HepG2 (cell line): ENCODE data around the gene SOCS3. TPM values are rescaled to one million over a fixed set of nuclear protein-coding genes. Genes with fewer than 3 reads are reported as not detected.

Experiments
- ATAC-seq: fragments of 200-7000 bp; cut with Tn5 transposase; 3 replicates; pipeline ENCODE4 v1.9.1; 2020; ENCODE audit warnings: mild to moderate bottlenecking, moderate library complexity
- BruUV-seq: library from RNA; stranded (reverse); fragments of 400-500 nt; replicated peaks from 2 replicates; lab custom pipeline; 2021; lab: Mats Ljungman, UMichigan
- CTCF ChIA-PET: fragments of 300-600 bp; formaldehyde crosslinking; extraction: SDS; loops from one replicate; lab custom pipeline; 2021; ENCODE audit warnings: low total read pairs, inconsistent platforms, low intra/inter-chr PET ratio; lab: Yijun Ruan, JAX
- POLR2A ChIA-PET: fragments of 350-600 bp; sonication (Branson Sonifier 250); formaldehyde crosslinking; loops from one replicate; lab custom pipeline; 2020; ENCODE audit warnings: antibody characterized with exemption, inconsistent platforms; lab: Yijun Ruan, JAX
- DNase-seq: peaks from one replicate; pipeline ENCODE4 v3.0.0-alpha.2; 2015; ENCODE audit warnings: low spot score
- FAIRE-seq: peaks from 3 replicates; lab custom pipeline; 2011; peaks lifted over from hg19 to GRCh38; lab: Jason Lieb, UNC
- H2AFZ ChIP-seq: one replicate; pipeline ENCODE4 v1.6.1; 2011; ENCODE audit warnings: low read length, inconsistent platforms
- H3K27ac ChIP-seq: fragments of 300-600 bp; 3 replicates; pipeline ENCODE4 v1.8.0; 2011; ENCODE audit warnings: mixed run types, mild to moderate bottlenecking, mixed read lengths, low read length, inconsistent platforms; ENCODE audit not compliant: insufficient read depth; ENCODE audit errors: extremely low read length
- H3K27me3 ChIP-seq, 2 experiments: fragments of 200-600 bp in 1 of 2; 2 replicates in 1 of 2; 3 replicates in 1 of 2; pipeline versions ENCODE4 v1.6.0 to v1.8.0; 2011; ENCODE audit warnings: low read length in 2 of 2, mild to moderate bottlenecking in 2 of 2, moderate library complexity in 2 of 2, inconsistent platforms in 1 of 2; ENCODE audit not compliant: insufficient read depth in 2 of 2, control insufficient read depth in 1 of 2
- H3K36me3 ChIP-seq, 2 experiments: fragments of 200-600 bp in 1 of 2; replicated peaks in 1 of 2; 2 replicates in 1 of 2; 3 replicates in 1 of 2; pipeline versions ENCODE4 v1.5.1 to v1.8.0; 2011; ENCODE audit warnings: low read length in 2 of 2, inconsistent platforms in 1 of 2; ENCODE audit not compliant: insufficient read depth in 2 of 2, control insufficient read depth in 1 of 2
- H3K4me1 ChIP-seq: 2 replicates; pipeline ENCODE4 v1.5.1; 2012; ENCODE audit warnings: low read length, inconsistent platforms; ENCODE audit not compliant: insufficient read depth
- H3K4me2 ChIP-seq: 2 replicates; pipeline ENCODE4 v1.6.0; 2011; ENCODE audit warnings: low read depth, low read length, inconsistent platforms
- H3K4me3 ChIP-seq, 3 experiments: fragments of 200-600 bp in 1 of 3; sonication (generic), shearing (Covaris generic) in 1 of 3; replicated peaks in 1 of 3; 2 replicates each; pipeline ENCODE4 v1.5.1; 2011 to 2016; ENCODE audit warnings: low read length in 3 of 3, inconsistent platforms in 2 of 3, low read depth in 2 of 3, mild to moderate bottlenecking in 2 of 3, control low read depth in 1 of 3, mixed read lengths in 1 of 3; ENCODE audit not compliant: insufficient read depth in 1 of 3
- H3K79me2 ChIP-seq: one replicate; pipeline ENCODE4 v1.6.1; 2011; ENCODE audit warnings: low read length, inconsistent platforms; ENCODE audit not compliant: insufficient read depth
- H3K9ac ChIP-seq: 2 replicates; pipeline ENCODE4 v1.6.0; 2011; ENCODE audit warnings: mild to moderate bottlenecking, low read depth, low read length, inconsistent platforms; ENCODE audit not compliant: insufficient read depth
- H3K9me3 ChIP-seq: 2 replicates; pipeline ENCODE4 v1.5.1; 2012; ENCODE audit warnings: mild to moderate bottlenecking, low read length
- H4K20me1 ChIP-seq: 2 replicates; pipeline ENCODE4 v1.6.0; 2011; ENCODE audit warnings: inconsistent platforms, mild to moderate bottlenecking, low read length, moderate library complexity; ENCODE audit not compliant: insufficient read depth
- DNMT3B ChIP-seq: conservative IDR thresholded peaks from 2 replicates; pipeline ENCODE4 v1.6.1; 2016; ENCODE audit warnings: missing biosample characterization, control low read depth
- FOSL1 ChIP-seq: sonication (generic); formaldehyde crosslinking; IDR thresholded peaks from 2 replicates; pipeline ENCODE4 v1.9.0; 2021; ENCODE audit warnings: missing genetic modification reagents, borderline replicate concordance
- RNF2 ChIP-seq: fragments of 450-650 bp; conservative IDR thresholded peaks from 2 replicates; pipeline ENCODE4 v1.6.1; 2016; ENCODE audit warnings: low read depth
- TOE1 ChIP-seq: sonication (generic); formaldehyde crosslinking; IDR thresholded peaks from 2 replicates; pipeline ENCODE4 v1.4.0; 2020; ENCODE audit warnings: mild to moderate bottlenecking, missing genetic modification reagents
- ZBTB49 ChIP-seq: sonication (generic); formaldehyde crosslinking; IDR thresholded peaks from 2 replicates; pipeline ENCODE4 v1.4.0; 2020; ENCODE audit warnings: missing genetic modification reagents, borderline replicate concordance
- ZMAT5 ChIP-seq: sonication (generic); formaldehyde crosslinking; IDR thresholded peaks from 2 replicates; pipeline ENCODE4 v1.5.0; 2020; ENCODE audit warnings: mild to moderate bottlenecking, low read depth, missing genetic modification reagents, borderline replicate concordance
- ZNF317 ChIP-seq: sonication (generic); formaldehyde crosslinking; IDR thresholded peaks from 2 replicates; pipeline ENCODE4 v1.5.0; 2020; ENCODE audit warnings: mild to moderate bottlenecking, missing genetic modification reagents
- ZNF362 ChIP-seq: sonication (generic); formaldehyde crosslinking; IDR thresholded peaks from 2 replicates; pipeline ENCODE4 v1.4.0; 2020; ENCODE audit warnings: missing genetic modification reagents, mild to moderate bottlenecking, borderline replicate concordance
- ZNF781 ChIP-seq: sonication (generic); formaldehyde crosslinking; IDR thresholded peaks from 2 replicates; pipeline ENCODE4 v1.5.1; 2020; ENCODE audit warnings: borderline replicate concordance, mild to moderate bottlenecking, missing genetic modification reagents; ENCODE audit errors: not compliant biosample characterization
- ZNF782 ChIP-seq: sonication (generic); formaldehyde crosslinking; IDR thresholded peaks from 2 replicates; pipeline ENCODE4 v1.4.0; 2020; ENCODE audit warnings: missing genetic modification reagents, mild to moderate bottlenecking, borderline replicate concordance
- ZXDC ChIP-seq: sonication (generic); formaldehyde crosslinking; IDR thresholded peaks from 2 replicates; pipeline ENCODE4 v1.5.0; 2020; ENCODE audit warnings: mild to moderate bottlenecking, missing genetic modification reagents
- WGBS: methylation state at CpG from one replicate; pipeline ENCODE4 v1.1.6; 2017; ENCODE audit warnings: low lambda C conversion rate; 5-methylcytosine and 5-hydroxymethylcytosine counted together
- in situ Hi-C: cut with HindIII; loops from 2 replicates; pipeline ENCODE4 v1.10.0; 2017; ENCODE audit warnings: low pct_unique_long_range_greater_than_20kb; ENCODE audit not compliant: extremely low pct_ligation_motif_present
- intact Hi-C: fragments of 100-400 bp; cut with micrococcal nuclease; formaldehyde crosslinking; loops from one replicate; pipeline ENCODE4 v1.10.0; 2022; ENCODE audit not compliant: unreplicated experiment
- polyA plus RNA-seq, 8 experiments: library from polyadenylated mRNA; depleted of rRNA in 3 of 8; stranded (reverse) in 7 of 8; unstranded in 1 of 8; fragments of >200 nt; fragmentation: Illumina TruSeq in 4 of 8; extraction: Trizol in 4 of 8; gene quantifications; 2 replicates each; pipeline versions ENCODE4 v1.2.1 to v1.2.3, GENCODE V29; 2011 to 2016; ENCODE audit warnings: low read depth in 4 of 8, missing spikeins in 1 of 8, mixed read lengths in 1 of 8; ENCODE audit not compliant: insufficient read depth in 1 of 8
- total RNA-seq, 5 experiments: library from RNA; depleted of rRNA; stranded (reverse); fragments of >200 nt; fragmentation: Illumina TruSeq; extraction: Trizol; gene quantifications; 2 replicates each; pipeline ENCODE4 v1.2.3, GENCODE V29; 2016; ENCODE audit warnings: low read depth in 1 of 5

Gene SOCS3
- total and polyA plus RNA-seq, 2 of the 13 experiments (the other 11 are each of a cell fraction or from before 2014, with no cell fraction given), result 0.77 to 2.4 TPM

GRCh38 chr17:78318407-78318806, 41.5 kb downstream of the SOCS3 start:
- ATAC-seq (no peak), FAIRE-seq (no peak), DNase-seq (no peak)
- no peak overlapping the region for H3K9ac ChIP-seq
- H3K27me3 ChIP-seq, result peaks cover 31 to 88% of the 10 kb centered on the region in 2 experiments
- ChIA-PET POLR2A (no interaction called here), CTCF (no interaction called here)
- H3K9me3 ChIP-seq, result no peaks in the 10 kb centered on the region
- intact Hi-C loops (loop anchor here (10.0 kb wide), 2 partner anchors 56 to 64 kb away; partner anchors contain the start of gene PGS1), in situ Hi-C loops (no loop called here)
- peaks cover 47% of the 10 kb centered on the region for H3K4me1 ChIP-seq
- no peak overlapping the region for H3K4me2 ChIP-seq
- TF ChIP-seq DNMT3B (no peak), ZMAT5 (CRISPR knock-in tag) (no peak), RNF2 (no peak), FOSL1 (CRISPR knock-in tag) (no peak), TOE1 (CRISPR knock-in tag) (no peak), ZBTB49 (CRISPR knock-in tag) (no peak), ZNF781 (CRISPR knock-in tag) (no peak), ZNF362 (CRISPR knock-in tag) (no peak), ZNF782 (CRISPR knock-in tag) (no peak), ZXDC (no peak), ZNF317 (CRISPR knock-in tag) (no peak)
- H4K20me1 ChIP-seq, result no peaks in the 10 kb centered on the region
- H3K27ac ChIP-seq, result no peak overlapping the region
- BruUV-seq, result no TSS peak
- H3K4me3 ChIP-seq, result no peak overlapping the region
- 43% methylated on average over 8 of the region's 8 CpGs for whole genome bisulfite sequencing
- H2AFZ ChIP-seq, result no peak overlapping the region
- H3K79me2 ChIP-seq, result no peaks in the 10 kb centered on the region
- H3K36me3 ChIP-seq, result no peaks in the 10 kb centered on the region
